Stimulated activated CD4-positive, alpha-beta T cell treated with anti-CD3 and anti-CD28 coated beads, Interleukin-12 subunit alpha, Interleukin-12 subunit beta, amount 100 ng/mL, for 48 hours (primary cell): ENCODE measurements around the gene INKA2.

Experiments used
- DNase-seq, 3 donors: peaks; one replicate each; pipeline ENCODE4 v3.0.0-alpha.2; 2020; ENCODE audit warnings: low read depth in 2 of 3, low spot score in 1 of 3

Gene INKA2

GRCh38 chr1:111739194-111739924 lies at the start of gene INKA2:
Gene INKA2 (minus strand): TSS chr1:111739395. CDS start chr1:111739242, 153 bp downstream.
- DNase-seq, result peak; percentile 60 to 78 (median 60)

- no peak for DNase-seq
Measured at GRCh38 chr1:111786669-111787207, 47.5 kb upstream of the INKA2 start.

- no peak for DNase-seq
Measured at GRCh38 chr1:111784273-111784901, 45.2 kb upstream of the INKA2 start.

- no peak for DNase-seq
Measured at GRCh38 chr1:111779546-111779945, 40.4 kb upstream of the INKA2 start.

GRCh38 chr1:111778541-111779051 lies 39.4 kb upstream of the INKA2 start:
- no peak for DNase-seq

GRCh38 chr1:111778066-111778465 lies 38.9 kb upstream of the INKA2 start:
- DNase-seq, result no peak

GRCh38 chr1:111777301-111777700 lies 38.1 kb upstream of the INKA2 start:
- DNase-seq, result no peak

- no peak for DNase-seq
Measured at GRCh38 chr1:111776861-111777260, 37.7 kb upstream of the INKA2 start.

- DNase-seq, result no peak
Measured at GRCh38 chr1:111776391-111776790, 37.2 kb upstream of the INKA2 start.

GRCh38 chr1:111775966-111776365 lies 36.8 kb upstream of the INKA2 start:
- DNase-seq, result no peak

- no peak for DNase-seq
Measured at GRCh38 chr1:111770916-111771315, 31.7 kb upstream of the INKA2 start.

GRCh38 chr1:111769517-111770146 lies 30.4 kb upstream of the INKA2 start:
- peak; percentile 3 to 30 (median 11) for DNase-seq

- no peak for DNase-seq
Measured at GRCh38 chr1:111768625-111769024, 29.4 kb upstream of the INKA2 start.

- no peak for DNase-seq
Measured at GRCh38 chr1:111768023-111768422, 28.8 kb upstream of the INKA2 start.

GRCh38 chr1:111762332-111762731 lies 23.1 kb upstream of the INKA2 start:
- DNase-seq, result no peak

- no peak for DNase-seq
Measured at GRCh38 chr1:111761717-111762116, 22.5 kb upstream of the INKA2 start.

- DNase-seq, result no peak
Measured at GRCh38 chr1:111758373-111758772, 19.2 kb upstream of the INKA2 start.

- no peak for DNase-seq
Measured at GRCh38 chr1:111756124-111756513, 16.9 kb upstream of the INKA2 start.

GRCh38 chr1:111755331-111756123 lies 16.3 kb upstream of the INKA2 start, which contains the start of gene DDX20:
Gene DDX20 (plus strand): TSS chr1:111755901. CDS start chr1:111755925, 24 bp downstream.
- DNase-seq, result peak; percentile 84 to 92 (median 86)

- peak in 1 of 3 donors; percentile 15 for DNase-seq
Measured at GRCh38 chr1:111754984-111755330, 15.8 kb upstream of the INKA2 start.
